Tibial nerve (tissue), 4 donors: Measurements from ENCODE around the gene PLCB4. TPM values are rescaled to one million over a fixed set of nuclear protein-coding genes. Genes with fewer than 3 reads are reported as not detected.

Experiments used
- DNase-seq, 2 donors: peaks; one replicate each; pipeline ENCODE4 v3.0.0-alpha.2; 2019; ENCODE audit warnings: low spot score in 2 of 2
- H3K27ac ChIP-seq, 4 donors: fragments of 200-600 bp; sonication (generic) in 3 of 4; one replicate each; pipeline ENCODE4 v1.5.1; 2017 to 2019; ENCODE audit warnings: mild to moderate bottlenecking in 1 of 4
- H3K27me3 ChIP-seq, 2 donors: fragments of 200-600 bp; sonication (generic) in 1 of 2; one replicate each; pipeline versions ENCODE4 v1.5.1 to v1.6.0; 2017 to 2019
- H3K36me3 ChIP-seq, 3 donors: fragments of 200-600 bp; sonication (generic); one replicate each; pipeline ENCODE4 v1.5.1; 2018 to 2019
- H3K4me1 ChIP-seq, 4 donors: fragments of 200-600 bp; sonication (generic) in 3 of 4; one replicate each; pipeline ENCODE4 v1.5.1; 2017 to 2019
- H3K4me3 ChIP-seq, 4 donors: fragments of 200-600 bp; sonication (generic) in 3 of 4; one replicate each; pipeline ENCODE4 v1.5.1; 2017 to 2019; ENCODE audit warnings: mild to moderate bottlenecking in 1 of 4, moderate library complexity in 1 of 4
- H3K9me3 ChIP-seq, 4 donors: fragments of 200-600 bp; sonication (generic) in 3 of 4; one replicate each; pipeline ENCODE4 v1.5.1; 2017 to 2019
- EP300 ChIP-seq, 2 donors: sonication (generic); formaldehyde crosslinking; IDR thresholded peaks; one replicate each; pipeline ENCODE4 v1.6.1; 2017; ENCODE audit warnings: antibody characterized with exemption in 2 of 2, mild to moderate bottlenecking in 1 of 2
- POLR2A ChIP-seq, 2 donors: fragments of 450-650 bp; IDR thresholded peaks; one replicate each; pipeline ENCODE4 v1.6.1; 2017; ENCODE audit warnings: antibody characterized with exemption in 2 of 2, mild to moderate bottlenecking in 2 of 2, moderate library complexity in 2 of 2
- WGBS, 2 donors: methylation state at CpG; one replicate each; pipeline ENCODE4 v1.1.5; 2018; 5-methylcytosine and 5-hydroxymethylcytosine counted together
- total RNA-seq, 4 donors: library from RNA; depleted of rRNA; stranded (reverse); fragments of >200 nt; gene quantifications; one replicate each; pipeline ENCODE4 v1.1.0, GENCODE V29; 2016
- TF ChIP-seq, protein P1 (sequence below), 5 experiments: fragments of 200-600 bp in 3 of 5; fragments of 450-650 bp in 2 of 5; sonication (generic) in 3 of 5; IDR thresholded peaks; one replicate each; pipeline ENCODE4 v1.5.1; 2016 to 2019; ENCODE audit warnings: antibody characterized with exemption in 5 of 5, mild to moderate bottlenecking in 3 of 5, moderate library complexity in 2 of 5

PLCB4 gene
- total RNA-seq, 4 donors from 2014 or later, result 35.7 to 52.9 (median 40.1) TPM

DNA sequence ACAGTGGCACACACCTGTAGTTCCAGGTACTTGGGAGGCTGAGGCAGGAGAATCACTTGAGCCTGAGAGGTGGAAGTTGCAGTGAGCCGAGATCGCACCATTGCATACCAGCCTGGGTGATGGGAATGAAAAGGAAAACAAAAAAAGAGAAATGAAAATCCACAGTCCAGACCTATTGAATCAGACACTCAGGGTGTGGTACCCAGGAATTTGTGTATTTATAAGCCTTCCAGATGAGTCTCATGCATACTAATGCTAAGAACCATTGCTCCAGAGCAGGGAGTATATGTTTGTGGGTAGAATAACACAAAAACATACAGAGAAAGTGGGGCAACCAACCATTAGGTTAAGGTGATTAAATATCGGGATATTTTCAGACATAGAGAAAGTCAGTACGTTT, 36.1 kb upstream of the PLCB4 start:
- H3K27ac ChIP-seq, result no peak overlapping the region
- no peaks in the 10 kb centered on the region for H3K27me3 ChIP-seq
- H3K4me3 ChIP-seq, result no peak overlapping the region
- H3K4me1 ChIP-seq, result no peaks in the 10 kb centered on the region
- TF ChIP-seq, protein P1, sequence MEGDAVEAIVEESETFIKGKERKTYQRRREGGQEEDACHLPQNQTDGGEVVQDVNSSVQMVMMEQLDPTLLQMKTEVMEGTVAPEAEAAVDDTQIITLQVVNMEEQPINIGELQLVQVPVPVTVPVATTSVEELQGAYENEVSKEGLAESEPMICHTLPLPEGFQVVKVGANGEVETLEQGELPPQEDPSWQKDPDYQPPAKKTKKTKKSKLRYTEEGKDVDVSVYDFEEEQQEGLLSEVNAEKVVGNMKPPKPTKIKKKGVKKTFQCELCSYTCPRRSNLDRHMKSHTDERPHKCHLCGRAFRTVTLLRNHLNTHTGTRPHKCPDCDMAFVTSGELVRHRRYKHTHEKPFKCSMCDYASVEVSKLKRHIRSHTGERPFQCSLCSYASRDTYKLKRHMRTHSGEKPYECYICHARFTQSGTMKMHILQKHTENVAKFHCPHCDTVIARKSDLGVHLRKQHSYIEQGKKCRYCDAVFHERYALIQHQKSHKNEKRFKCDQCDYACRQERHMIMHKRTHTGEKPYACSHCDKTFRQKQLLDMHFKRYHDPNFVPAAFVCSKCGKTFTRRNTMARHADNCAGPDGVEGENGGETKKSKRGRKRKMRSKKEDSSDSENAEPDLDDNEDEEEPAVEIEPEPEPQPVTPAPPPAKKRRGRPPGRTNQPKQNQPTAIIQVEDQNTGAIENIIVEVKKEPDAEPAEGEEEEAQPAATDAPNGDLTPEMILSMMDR (IDR thresholded peaks at IDR 0.05), result no peak
- TF ChIP-seq EP300 (IDR thresholded peaks at IDR 0.05) (no peak), POLR2A (IDR thresholded peaks at IDR 0.05) (no peak)
- no peak for DNase-seq
- 96% methylated on average over 4 of the region's 4 CpGs for WGBS, 2 donors
- no peaks in the 10 kb centered on the region for H3K9me3 ChIP-seq
- H3K36me3 ChIP-seq, result no peaks in the 10 kb centered on the region

GRCh38 chr20:9035126-9035525, 33.8 kb upstream of the PLCB4 start:
- Histone ChIP-seq H3K27ac (no peak overlapping the region), H3K4me3 (no peak overlapping the region), H3K4me1 (no peaks in the 10 kb centered on the region), H3K27me3 (no peaks in the 10 kb centered on the region), H3K36me3 (no peaks in the 10 kb centered on the region), H3K9me3 (no peaks in the 10 kb centered on the region)
- TF ChIP-seq, protein P1 (IDR thresholded peaks at IDR 0.05), result no peak
- TF ChIP-seq POLR2A (IDR thresholded peaks at IDR 0.05) (no peak), EP300 (IDR thresholded peaks at IDR 0.05) (no peak)
- no peak for DNase-seq
- WGBS, 2 donors, result 55 to 60% methylated on average over 3 of the region's 3 CpGs

DNA sequence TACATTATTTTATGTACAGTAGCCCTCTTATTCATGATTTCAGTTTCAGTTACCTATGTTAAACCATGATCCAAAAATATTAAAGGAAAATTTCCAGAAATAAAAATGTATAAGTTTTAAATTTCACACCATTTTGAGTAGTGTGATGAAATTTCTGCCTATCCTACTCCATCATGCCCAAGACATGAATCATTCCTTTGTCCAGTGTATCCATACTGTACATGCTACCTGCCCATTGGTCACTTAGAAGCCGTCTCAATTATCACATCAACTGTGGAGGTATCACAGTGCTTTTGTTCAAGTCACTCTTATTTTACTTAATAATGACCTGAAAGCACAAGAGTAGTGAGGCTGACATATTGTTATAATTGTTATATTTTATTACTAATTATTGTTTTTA, 32.3 kb upstream of the PLCB4 start:
- DNase-seq, result no peak
- Histone ChIP-seq H3K4me3 (no peak overlapping the region), H3K27me3 (no peaks in the 10 kb centered on the region), H3K9me3 (no peaks in the 10 kb centered on the region), H3K36me3 (no peaks in the 10 kb centered on the region), H3K27ac (no peak overlapping the region), H3K4me1 (no peaks in the 10 kb centered on the region)
- TF ChIP-seq EP300 (IDR thresholded peaks at IDR 0.05), result no peak
- TF ChIP-seq POLR2A (IDR thresholded peaks at IDR 0.05), result no peak
- TF ChIP-seq, protein P1 (IDR thresholded peaks at IDR 0.05), result no peak
- WGBS, 2 donors, result 81 to 83% methylated on average over 1 of the region's 1 CpG

DNA sequence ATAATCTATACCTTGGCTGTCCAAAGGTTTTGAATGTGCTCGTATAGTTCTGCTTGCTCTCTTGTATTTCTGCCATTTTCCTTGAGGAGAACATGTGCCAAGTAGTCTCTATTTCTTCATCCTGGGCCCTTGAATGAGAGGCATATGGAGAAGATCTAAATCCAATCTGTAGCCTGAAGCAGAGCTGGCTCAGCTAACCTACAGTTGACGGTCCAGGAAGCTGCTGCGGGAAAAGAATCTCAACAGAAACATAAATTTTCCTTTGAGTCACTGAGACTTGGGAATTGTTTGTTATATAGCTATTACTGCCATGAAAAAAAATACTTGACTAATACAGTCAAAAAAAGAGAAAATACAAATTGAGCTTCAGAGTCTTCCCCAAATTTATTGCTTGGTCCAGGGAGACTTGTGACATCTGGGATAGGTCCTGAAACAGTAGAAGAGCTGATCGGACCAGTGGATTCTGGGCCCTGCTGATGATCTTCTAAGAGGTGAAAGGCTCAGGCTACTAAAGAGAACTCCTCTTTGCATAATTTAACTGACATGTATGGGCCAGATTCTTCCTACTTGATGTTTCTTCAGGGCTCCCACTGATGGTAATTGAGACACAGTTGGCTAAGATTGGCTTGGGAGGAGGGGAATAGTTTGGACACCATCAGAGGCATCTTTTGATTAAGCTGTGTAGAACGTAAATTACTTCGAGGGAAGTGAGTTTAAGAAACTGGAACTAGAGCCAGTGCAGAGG, 29.9 kb upstream of the PLCB4 start:
- TF ChIP-seq, protein P1 (IDR thresholded peaks at IDR 0.05), result no peak
- TF ChIP-seq POLR2A (IDR thresholded peaks at IDR 0.05) (no peak), EP300 (IDR thresholded peaks at IDR 0.05) (no peak)
- H3K36me3 ChIP-seq, result no peaks in the 10 kb centered on the region

DNA sequence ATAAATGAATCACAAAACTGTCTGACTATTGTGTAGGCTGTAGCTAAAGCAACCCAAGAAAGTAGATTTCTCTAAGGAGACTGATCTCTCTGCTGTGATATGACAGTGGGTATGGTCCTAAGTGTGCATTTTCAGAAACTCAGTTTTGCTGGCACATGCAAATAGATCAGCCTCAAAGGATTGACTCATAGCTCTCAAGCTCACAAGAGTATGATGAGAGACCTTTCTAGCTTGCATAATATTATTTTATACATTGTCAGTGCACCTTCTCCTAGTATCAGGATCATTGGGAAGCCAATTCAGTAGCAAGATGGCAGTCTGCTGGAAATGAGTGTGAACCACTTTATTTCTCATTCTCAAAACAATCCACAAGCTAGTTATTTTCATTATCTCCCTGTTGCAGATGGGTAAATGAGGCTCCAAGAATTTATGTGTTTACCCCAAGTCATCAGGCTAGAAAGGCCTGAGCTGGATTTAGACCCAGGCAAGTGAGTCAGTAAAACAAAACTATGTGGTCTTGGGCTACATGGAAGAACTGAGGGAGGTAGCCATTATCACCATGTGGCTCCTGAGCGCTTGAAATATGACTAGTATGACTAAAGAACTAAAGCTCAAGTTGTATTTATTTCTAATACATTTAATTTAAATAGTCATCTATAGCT, 27.9 kb upstream of the PLCB4 start:
- H3K4me3 ChIP-seq, result no peak overlapping the region
- no peaks in the 10 kb centered on the region for H3K9me3 ChIP-seq
- 96 to 100% methylated on average over 1 of the region's 1 CpG for WGBS, 2 donors
- no peaks in the 10 kb centered on the region for H3K4me1 ChIP-seq
- no peak for TF ChIP-seq POLR2A (IDR thresholded peaks at IDR 0.05)
- no peak for TF ChIP-seq EP300 (IDR thresholded peaks at IDR 0.05)
- TF ChIP-seq, protein P1 (IDR thresholded peaks at IDR 0.05), result no peak
- H3K27me3 ChIP-seq, result no peaks in the 10 kb centered on the region
- DNase-seq, result no peak
- no peaks in the 10 kb centered on the region for H3K36me3 ChIP-seq
- no peak overlapping the region for H3K27ac ChIP-seq

More for the DNA sequence above, 29.9 kb upstream of the PLCB4 start:
- Histone ChIP-seq H3K4me1 (no peaks in the 10 kb centered on the region), H3K27me3 (no peaks in the 10 kb centered on the region), H3K27ac (no peak overlapping the region), H3K4me3 (no peak overlapping the region), H3K9me3 (no peaks in the 10 kb centered on the region)
- 59 to 63% methylated on average over 6 of the region's 6 CpGs for WGBS, 2 donors
- DNase-seq, result no peak
